ENCODE results near the gene CMSS1.

Gene CMSS1

GRCh38 chr3:99943931-99944761 lies 126.5 kb downstream of the CMSS1 start:
- no peak for DNase-seq

DNA sequence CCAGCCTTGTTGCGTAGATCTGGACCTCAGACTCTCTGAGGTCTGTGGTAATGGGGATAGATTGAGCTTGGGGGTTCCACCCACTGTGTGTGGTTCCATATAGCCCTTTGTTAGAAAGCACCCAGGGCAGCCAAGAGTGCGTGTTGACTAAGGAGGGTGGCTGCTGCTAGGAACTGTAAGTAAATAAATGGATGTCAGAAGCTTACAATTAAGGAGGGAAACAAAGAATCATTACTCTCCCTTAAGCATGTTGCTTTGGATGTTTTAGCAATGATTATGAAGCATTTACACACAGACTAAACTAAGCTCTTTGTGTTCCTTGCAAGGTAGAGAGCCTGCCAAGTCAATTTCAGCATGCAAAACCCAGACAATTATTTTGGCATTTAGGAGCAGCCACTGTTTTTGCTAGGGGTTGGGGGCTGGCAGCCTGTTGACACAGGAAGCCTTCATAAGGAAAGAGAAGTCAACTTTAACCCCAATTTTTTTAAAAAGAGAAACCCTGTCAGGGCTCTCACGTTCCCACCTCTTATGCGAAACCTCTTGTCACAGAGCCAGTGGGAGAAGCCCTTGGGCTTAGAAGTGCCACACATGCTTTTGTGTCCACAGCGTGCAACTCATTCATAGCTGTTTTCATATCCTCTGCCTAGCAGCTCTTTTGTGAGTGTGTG lies 127.8 kb downstream of the CMSS1 start:
- no peak for DNase-seq

GRCh38 chr3:99947356-99947755 lies 129.7 kb downstream of the CMSS1 start:
- no peak for DNase-seq

GRCh38 chr3:99948467-99949089 lies 130.9 kb downstream of the CMSS1 start:
- DNase-seq: no peak

DNA sequence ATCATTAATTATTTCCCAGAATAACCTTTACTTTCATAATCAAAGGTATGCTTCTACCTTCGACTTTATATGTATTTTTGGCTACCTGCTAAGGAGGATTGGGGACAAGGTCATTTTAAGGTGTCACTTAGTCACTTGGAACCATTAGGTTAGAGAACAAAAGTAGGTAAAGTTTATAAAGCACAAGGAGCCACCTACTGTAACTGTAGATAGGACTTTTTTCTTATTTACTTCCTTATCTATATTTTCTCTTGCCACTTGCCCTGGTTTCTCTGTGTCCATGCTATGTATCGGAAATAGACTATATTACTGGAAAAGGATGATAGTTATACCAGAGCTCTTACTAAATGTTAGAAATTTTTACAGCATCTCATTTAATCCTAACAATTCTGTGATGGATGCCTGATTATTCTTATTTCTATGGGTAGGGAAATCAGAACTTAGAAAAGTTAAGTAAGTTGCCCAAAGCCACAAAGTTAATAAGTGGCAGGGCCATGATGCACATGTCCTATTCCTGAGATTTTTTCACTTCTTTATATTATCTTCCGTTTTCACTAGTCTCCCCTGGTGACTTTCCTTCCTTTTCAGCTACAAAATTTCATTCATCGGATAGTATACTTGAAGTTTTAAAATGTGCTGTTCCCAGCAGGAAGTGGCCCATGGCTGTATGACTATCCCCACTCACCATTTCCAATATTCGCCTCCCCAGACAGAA lies 132.5 kb downstream of the CMSS1 start:
- DNase-seq: no peak

- no peak for DNase-seq
These were observed 133.3 kb downstream of the CMSS1 start for GRCh38 chr3:99950921-99951320.

DNA sequence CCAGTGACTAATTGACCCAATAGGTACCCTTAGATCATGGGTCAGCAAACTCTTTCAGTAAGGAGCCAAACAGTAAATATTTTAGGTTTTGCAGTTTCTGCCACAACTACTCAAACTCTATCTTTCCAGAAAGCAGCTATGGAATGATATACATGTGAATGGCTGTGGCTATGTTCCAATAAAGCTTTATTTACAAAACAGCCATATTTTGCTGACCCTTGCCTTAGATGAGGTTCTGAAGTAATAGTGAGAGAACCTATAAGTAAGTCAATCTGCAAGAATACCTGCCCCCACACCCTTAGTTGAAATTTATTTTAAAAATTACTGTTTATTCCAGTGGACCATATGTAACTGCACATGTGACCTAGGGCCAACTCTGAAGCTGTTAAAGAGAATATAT lies 134.0 kb downstream of the CMSS1 start:
- no peak for DNase-seq

DNA sequence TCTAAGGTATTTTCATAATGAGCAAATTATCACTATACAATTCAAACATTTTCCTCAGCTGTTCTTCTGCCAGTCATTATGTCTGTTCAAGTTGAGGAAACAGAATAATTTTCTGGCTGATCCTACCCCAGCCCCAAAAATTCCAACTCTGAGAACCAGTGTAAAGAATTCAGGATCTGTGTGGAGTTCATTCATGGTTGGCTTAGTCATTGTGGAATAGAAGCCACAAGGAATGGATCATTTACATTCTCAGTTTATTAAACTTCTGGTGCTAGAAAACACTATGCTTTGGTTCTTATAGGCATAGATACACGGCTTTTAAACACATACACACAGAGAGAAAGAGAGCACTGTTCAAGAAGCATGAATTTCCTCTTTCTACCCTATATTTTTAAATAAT lies 134.6 kb downstream of the CMSS1 start:
- no peak for DNase-seq

GRCh38 chr3:99953596-99953995 lies 135.9 kb downstream of the CMSS1 start:
- no peak for DNase-seq

DNA sequence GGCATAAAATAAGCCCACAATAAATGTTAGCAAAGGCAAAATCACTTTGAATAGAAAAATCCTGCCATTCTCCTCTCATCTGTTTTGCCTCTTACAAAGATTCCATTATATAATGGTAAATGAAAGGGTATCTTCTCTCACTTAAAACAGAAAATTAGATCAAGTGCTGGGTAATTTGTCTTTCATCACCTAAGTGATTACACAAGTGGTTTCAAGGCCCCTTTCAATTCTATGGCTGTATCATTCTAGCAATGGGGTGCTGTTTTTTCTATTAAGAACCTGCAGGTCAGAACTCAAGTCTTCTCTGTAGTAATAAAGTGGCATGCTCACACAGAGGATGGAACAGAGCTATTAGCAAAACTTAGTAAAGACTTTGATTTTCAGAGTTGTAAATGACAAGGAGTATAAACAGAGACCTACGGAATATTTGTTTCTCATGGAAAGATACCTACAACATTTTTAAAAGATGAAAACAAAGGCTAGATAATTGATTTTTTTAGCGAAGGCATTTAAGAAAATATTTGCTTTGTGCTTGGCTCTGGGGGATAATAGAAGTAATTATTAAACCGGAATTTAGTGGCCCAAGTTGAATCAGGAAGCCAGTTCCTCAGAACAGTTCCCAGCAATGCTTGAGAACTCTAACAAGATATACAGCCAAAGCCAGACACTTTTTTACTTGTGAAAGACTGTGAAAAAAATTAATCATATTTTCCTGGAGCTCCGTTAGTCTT lies 137.4 kb downstream of the CMSS1 start:
- no peak for DNase-seq

GRCh38 chr3:99955773-99956562 lies 138.3 kb downstream of the CMSS1 start:
- no peak for DNase-seq

DNA sequence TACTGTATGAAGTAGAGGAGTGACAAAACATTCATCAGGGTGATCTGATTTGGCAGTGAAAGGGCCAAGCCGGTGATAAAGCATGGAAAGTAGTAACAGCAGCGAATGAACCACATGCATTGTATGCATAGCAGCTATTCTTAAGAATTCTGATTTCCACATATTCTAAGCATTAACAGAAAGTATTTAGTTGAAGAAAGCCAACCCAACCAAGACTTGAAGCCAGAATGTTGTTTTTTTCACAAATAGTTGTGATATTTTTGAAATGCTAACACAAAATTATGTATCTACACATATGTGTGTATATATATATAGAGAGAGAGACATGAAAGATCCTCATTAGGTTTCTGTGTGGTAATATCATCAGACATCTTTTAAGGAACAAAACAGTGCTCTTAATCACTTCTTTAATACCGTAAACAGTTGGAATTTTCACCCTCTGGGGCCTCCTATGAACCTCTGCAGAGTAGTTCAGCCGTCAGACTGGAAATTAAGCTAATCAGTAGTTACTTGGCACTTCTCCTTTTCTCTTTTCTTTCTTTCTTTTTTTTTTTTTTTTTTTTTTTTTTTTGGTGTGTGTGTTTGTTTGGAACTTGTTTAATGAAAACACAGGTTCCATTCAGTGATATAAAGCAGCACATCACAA lies 139.6 kb downstream of the CMSS1 start:
- no peak for DNase-seq

DNA sequence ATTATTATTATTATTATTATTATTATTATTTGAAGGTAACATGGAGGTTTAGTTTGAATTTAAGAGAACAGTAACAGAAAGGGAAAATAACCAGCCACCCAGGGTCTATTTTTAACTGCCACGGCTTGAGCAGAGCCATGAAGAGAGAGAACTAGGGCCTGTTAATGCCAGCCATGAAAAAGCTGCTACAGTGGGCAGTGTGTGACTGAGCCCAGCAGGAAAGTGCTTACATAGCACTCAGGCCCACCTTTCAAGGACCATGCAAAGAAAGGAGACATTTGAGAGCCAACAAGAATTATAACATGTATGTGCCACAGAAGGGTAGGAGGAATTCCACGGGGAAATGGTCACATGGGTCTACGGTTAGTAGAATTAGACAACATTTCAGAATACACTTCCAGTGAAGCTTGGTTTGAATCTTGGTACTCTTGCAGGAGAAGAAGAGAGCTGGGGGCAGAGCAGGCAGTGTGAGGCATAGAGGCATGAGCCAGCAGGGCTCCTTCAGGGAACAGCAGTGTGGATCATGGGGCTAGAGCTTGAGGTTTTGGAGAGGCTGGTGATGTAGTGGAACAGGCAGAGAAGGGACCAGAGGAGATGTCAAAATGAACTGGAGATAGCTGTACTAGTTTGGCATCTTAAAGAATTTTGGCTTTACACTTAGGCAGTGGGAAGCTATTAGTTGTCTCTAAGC lies 140.7 kb downstream of the CMSS1 start:
- DNase-seq: no peak

GRCh38 chr3:99960123-99960878 lies 142.6 kb downstream of the CMSS1 start:
- DNase-seq: no peak

GRCh38 chr3:99960941-99961340 lies 143.3 kb downstream of the CMSS1 start:
- DNase-seq: no peak

GRCh38 chr3:99961756-99962515 lies 144.3 kb downstream of the CMSS1 start:
- no peak for DNase-seq

- no peak for DNase-seq
These were observed 145.0 kb downstream of the CMSS1 start for GRCh38 chr3:99962703-99963102.

DNA sequence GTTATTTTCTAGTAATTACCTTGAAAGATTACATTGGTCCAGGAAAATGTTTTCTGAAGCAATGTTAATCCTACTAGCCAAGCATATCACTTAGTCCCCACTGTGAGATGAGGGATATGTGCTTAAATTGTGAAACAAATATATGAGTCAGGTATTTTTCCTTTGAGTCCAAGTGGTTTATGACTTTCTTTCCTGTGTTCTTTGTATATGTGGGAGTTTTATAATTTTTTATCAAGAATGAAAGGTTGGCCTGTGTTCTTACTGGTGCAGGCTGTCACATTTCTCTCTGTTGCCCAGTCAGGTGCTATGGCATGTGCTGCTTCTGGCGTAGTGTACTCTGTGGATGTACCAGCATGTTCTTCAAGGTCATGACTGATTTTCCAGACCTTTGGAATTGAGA lies 147.4 kb downstream of the CMSS1 start:
- no peak for DNase-seq
